ENCODE results near the gene TTYH2. TPM values are rescaled to one million over a fixed set of nuclear protein-coding genes. Genes with fewer than 3 reads are reported as not detected.

The TTYH2 gene
- total RNA-seq, 1 experiment from 2014 or later = 0.12 TPM

DNA sequence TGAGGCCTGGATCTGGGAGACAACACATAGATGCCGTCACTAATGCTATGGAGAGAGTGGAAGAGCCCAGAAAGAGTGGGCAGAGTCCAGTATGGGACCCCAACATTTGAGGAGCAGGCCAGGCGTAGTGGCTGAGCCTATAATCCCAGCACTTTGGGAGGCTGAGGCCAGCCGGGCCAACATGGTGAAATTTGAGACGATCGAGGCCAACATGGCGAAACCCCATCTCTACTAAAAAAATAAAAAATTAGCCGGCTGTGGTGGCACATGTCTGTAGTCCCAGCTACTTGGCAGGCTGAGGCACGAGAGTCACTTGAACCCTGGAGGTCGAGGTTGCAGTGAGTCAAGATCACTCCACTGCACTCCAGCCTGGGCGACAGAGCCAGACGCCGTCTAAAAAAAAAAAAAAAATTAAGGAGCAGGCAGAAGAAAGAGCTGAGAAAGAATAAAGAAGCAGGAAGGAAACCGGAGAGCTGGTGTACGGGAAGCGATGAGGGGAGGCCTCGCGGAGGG lies 54.7 kb downstream of the TTYH2 start:
- POLR2A ChIA-PET = no interaction called here
- peaks cover 74% of the 10 kb centered on the region for H3K27me3 Mint-ChIP-seq (ENCODE audit: insufficient read depth, unreplicated experiment)

DNA sequence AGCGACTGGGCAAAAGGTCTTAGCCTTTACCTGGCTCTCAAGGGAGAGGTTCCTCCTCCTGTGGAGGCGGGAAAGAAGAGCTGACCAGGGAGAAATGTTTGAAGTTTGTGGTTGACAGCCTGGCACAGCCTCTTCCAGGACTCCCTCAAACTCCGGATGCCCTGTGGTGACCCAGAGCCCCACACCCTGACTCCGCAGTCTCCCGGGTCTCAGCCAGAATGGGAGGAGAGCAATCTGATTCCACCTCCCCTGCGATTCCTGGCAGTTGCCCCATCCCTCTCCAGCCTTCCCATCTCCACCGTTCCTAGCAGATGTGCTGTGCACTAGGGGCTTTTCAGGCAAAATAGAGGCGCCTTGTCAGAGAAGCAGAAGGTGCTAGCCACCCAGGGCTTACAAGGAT lies 55.2 kb downstream of the TTYH2 start:
- H3K27me3 Mint-ChIP-seq (ENCODE audit: insufficient read depth, unreplicated experiment) = peaks cover 79% of the 10 kb centered on the region
- no peak overlapping the region for H3K4me3 Mint-ChIP-seq (ENCODE audit: unreplicated experiment)
- intact Hi-C loops (cut with micrococcal nuclease) = no loop called here
- no TSS peak for BruUV-seq (replicated peaks)
- DNase-seq (ENCODE audit: unreplicated experiment) = no peak
- POLR2A ChIA-PET = no interaction called here
- H3K9me3 Mint-ChIP-seq (ENCODE audit: unreplicated experiment) = no peaks in the 10 kb centered on the region
- CTCF ChIA-PET = interaction anchor here (0.7 kb wide), 2 partner anchors 10 to 301 kb away, joined by 3 read pairs; no protein-coding TSS in a partner anchor
- no peak overlapping the region for H3K27ac Mint-ChIP-seq (ENCODE audit: low read depth, unreplicated experiment)
- H3K36me3 Mint-ChIP-seq (ENCODE audit: insufficient read depth, unreplicated experiment) = no peaks in the 10 kb centered on the region
- no peak for TF ChIP-seq CTCF (IDR thresholded peaks at IDR 0.05; ENCODE audit: unreplicated experiment)
- no peaks in the 10 kb centered on the region for H3K4me1 Mint-ChIP-seq (ENCODE audit: insufficient read depth, unreplicated experiment)

More for the DNA sequence above, 54.7 kb downstream of the TTYH2 start:
- H3K4me1 Mint-ChIP-seq (ENCODE audit: insufficient read depth, unreplicated experiment) = no peaks in the 10 kb centered on the region
- H3K27ac Mint-ChIP-seq (ENCODE audit: low read depth, unreplicated experiment) = no peak overlapping the region
- DNase-seq (ENCODE audit: unreplicated experiment) = no peak
- H3K4me3 Mint-ChIP-seq (ENCODE audit: unreplicated experiment) = no peak overlapping the region
- TF ChIP-seq CTCF (IDR thresholded peaks at IDR 0.05; ENCODE audit: unreplicated experiment) = no peak
- H3K9me3 Mint-ChIP-seq (ENCODE audit: unreplicated experiment) = no peaks in the 10 kb centered on the region
- CTCF ChIA-PET = interaction anchor here (0.7 kb wide), 4 partner anchors 9 to 302 kb away, joined by 3 to 4 read pairs (median 4); no protein-coding TSS in a partner anchor
- no peaks in the 10 kb centered on the region for H3K36me3 Mint-ChIP-seq (ENCODE audit: insufficient read depth, unreplicated experiment)
- intact Hi-C loops (cut with micrococcal nuclease) = no loop called here
- no TSS peak for BruUV-seq (replicated peaks)

DNA sequence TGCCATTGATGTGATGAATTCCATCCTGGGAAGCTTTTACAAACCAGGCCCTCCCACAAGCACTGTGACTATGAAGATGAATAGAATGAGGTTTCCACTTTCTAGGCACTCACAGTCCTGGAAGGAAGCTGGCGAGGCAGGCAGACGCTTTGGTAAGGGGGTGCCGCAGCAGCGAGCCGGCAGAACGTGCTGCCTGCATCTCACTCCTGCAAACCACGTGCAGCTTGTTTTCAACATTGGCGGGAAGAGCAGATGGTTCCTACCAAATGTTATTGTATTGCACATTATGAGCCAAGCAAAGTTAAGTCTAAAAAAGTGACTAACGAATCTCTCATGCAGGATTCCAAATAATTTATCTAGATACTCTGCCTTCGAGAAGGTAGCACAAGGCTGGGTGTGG lies 57.0 kb downstream of the TTYH2 start:
- no TSS peak for BruUV-seq (replicated peaks)
- ChIA-PET POLR2A (no interaction called here), CTCF (interaction anchor here (0.6 kb wide), 1 partner anchor 168 kb away, joined by 3 read pairs; no protein-coding TSS in a partner anchor)
- Mint-ChIP-seq H3K27ac (ENCODE audit: low read depth, unreplicated experiment) (no peak overlapping the region), H3K4me1 (ENCODE audit: insufficient read depth, unreplicated experiment) (no peaks in the 10 kb centered on the region), H3K36me3 (ENCODE audit: insufficient read depth, unreplicated experiment) (no peaks in the 10 kb centered on the region), H3K4me3 (ENCODE audit: unreplicated experiment) (no peak overlapping the region), H3K27me3 (ENCODE audit: insufficient read depth, unreplicated experiment) (peaks cover 97% of the 10 kb centered on the region), H3K9me3 (ENCODE audit: unreplicated experiment) (no peaks in the 10 kb centered on the region)
- DNase-seq (ENCODE audit: unreplicated experiment) = no peak
- intact Hi-C loops (cut with micrococcal nuclease) = no loop called here
- TF ChIP-seq CTCF (IDR thresholded peaks at IDR 0.05; ENCODE audit: unreplicated experiment) = no peak

GRCh38 chr17:74271281-74271680 lies 57.9 kb downstream of the TTYH2 start:
- no peak for TF ChIP-seq CTCF (IDR thresholded peaks at IDR 0.05; ENCODE audit: unreplicated experiment)
- peaks cover 97% of the 10 kb centered on the region for H3K27me3 Mint-ChIP-seq (ENCODE audit: insufficient read depth, unreplicated experiment)
- ChIA-PET CTCF (no interaction called here), POLR2A (no interaction called here)
- DNase-seq (ENCODE audit: unreplicated experiment) = no peak
- intact Hi-C loops (cut with micrococcal nuclease) = no loop called here
- H3K27ac Mint-ChIP-seq (ENCODE audit: low read depth, unreplicated experiment) = no peak overlapping the region
- no peaks in the 10 kb centered on the region for H3K4me1 Mint-ChIP-seq (ENCODE audit: insufficient read depth, unreplicated experiment)
- no TSS peak for BruUV-seq (replicated peaks)
- H3K4me3 Mint-ChIP-seq (ENCODE audit: unreplicated experiment) = no peak overlapping the region
- H3K36me3 Mint-ChIP-seq (ENCODE audit: insufficient read depth, unreplicated experiment) = no peaks in the 10 kb centered on the region
- no peaks in the 10 kb centered on the region for H3K9me3 Mint-ChIP-seq (ENCODE audit: unreplicated experiment)
